GM13977 (cell line): Measurements from ENCODE around the gene HOXA13.

ENCODE experiments used
- DNase-seq: peaks from one replicate; pipeline ENCODE4 v3.0.0; 2012; ENCODE audit warnings: low spot score
- in situ Hi-C: fragments of 300-500 bp; cut with MboI; formaldehyde crosslinking; loops from one replicate; pipeline ENCODE4 v1.12.0; 2022; ENCODE audit warnings: low sequenced_read_pairs, low pct_unique_long_range_greater_than_20kb, mixed read lengths, inconsistent platforms; ENCODE audit not compliant: unreplicated experiment
- TF ChIP-seq, protein P1 (sequence below): IDR thresholded peaks from 2 replicates; pipeline ENCODE4 v1.5.1; 2012; ENCODE audit warnings: mild to moderate bottlenecking, control low read depth; ENCODE audit not compliant: insufficient read depth; ENCODE audit errors: extremely low read depth, missing control alignments

Gene HOXA13

DNA sequence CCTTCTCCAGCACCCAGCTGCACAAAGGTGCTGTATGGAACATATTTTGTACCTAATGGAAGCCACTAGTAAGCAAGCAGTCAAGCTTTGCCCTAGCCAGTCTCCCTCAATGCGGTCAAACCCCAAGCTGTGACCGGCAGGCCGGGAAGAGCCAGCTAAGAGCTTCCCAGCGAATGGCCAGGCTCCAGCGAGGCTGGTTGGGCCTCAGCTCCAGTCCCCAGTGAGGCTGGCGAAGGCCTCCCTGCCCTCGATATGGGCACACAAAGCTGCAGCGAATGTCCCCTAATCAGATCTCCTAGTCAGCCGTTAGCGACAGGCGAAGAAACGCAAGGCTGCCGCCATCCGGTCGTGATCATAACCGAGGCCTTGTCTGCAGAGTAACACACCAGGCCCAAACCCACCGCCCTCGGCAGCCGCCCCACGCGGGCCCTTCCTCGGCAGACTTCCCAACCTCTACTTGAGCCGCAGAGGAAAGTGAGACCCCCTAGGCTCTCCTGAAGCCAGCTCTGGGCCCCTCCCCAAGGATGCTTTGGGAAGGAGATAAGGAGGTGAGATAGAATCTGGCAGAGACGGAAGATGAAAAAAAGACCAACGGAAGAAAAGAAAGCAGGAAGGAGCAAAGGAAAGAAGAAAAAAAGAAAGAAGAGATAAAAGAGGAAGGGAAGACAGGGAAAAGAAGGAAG, 31.5 kb downstream of the HOXA13 start:
- in situ Hi-C loops, result loop anchor here (10.0 to 25.0 kb wide), 2 partner anchors 806 to 1314 kb away; no protein-coding TSS in a partner anchor
- TF ChIP-seq, protein P1, sequence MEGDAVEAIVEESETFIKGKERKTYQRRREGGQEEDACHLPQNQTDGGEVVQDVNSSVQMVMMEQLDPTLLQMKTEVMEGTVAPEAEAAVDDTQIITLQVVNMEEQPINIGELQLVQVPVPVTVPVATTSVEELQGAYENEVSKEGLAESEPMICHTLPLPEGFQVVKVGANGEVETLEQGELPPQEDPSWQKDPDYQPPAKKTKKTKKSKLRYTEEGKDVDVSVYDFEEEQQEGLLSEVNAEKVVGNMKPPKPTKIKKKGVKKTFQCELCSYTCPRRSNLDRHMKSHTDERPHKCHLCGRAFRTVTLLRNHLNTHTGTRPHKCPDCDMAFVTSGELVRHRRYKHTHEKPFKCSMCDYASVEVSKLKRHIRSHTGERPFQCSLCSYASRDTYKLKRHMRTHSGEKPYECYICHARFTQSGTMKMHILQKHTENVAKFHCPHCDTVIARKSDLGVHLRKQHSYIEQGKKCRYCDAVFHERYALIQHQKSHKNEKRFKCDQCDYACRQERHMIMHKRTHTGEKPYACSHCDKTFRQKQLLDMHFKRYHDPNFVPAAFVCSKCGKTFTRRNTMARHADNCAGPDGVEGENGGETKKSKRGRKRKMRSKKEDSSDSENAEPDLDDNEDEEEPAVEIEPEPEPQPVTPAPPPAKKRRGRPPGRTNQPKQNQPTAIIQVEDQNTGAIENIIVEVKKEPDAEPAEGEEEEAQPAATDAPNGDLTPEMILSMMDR, result no peak
- no peak for DNase-seq

DNA sequence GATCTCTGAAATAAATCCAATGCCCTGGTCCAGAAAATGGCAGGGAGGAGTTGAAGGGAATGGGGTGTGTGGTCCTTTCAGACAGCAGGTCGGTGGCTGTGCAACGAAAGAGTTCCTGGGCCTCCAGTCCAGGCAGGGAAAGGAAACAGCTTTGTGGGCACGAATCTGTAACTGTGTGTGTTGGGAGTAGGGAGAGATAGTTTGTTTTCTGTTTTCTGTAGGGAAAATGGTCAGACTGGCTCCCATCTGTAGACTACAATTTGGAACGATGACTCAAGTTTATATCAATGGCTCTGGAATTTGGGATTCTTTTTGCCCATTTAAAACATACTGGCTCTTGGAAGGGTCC, 32.0 kb downstream of the HOXA13 start:
- DNase-seq, result no peak
- in situ Hi-C loops, result loop anchor here (10.0 to 25.0 kb wide), 2 partner anchors 806 to 1313 kb away; no protein-coding TSS in a partner anchor

DNA sequence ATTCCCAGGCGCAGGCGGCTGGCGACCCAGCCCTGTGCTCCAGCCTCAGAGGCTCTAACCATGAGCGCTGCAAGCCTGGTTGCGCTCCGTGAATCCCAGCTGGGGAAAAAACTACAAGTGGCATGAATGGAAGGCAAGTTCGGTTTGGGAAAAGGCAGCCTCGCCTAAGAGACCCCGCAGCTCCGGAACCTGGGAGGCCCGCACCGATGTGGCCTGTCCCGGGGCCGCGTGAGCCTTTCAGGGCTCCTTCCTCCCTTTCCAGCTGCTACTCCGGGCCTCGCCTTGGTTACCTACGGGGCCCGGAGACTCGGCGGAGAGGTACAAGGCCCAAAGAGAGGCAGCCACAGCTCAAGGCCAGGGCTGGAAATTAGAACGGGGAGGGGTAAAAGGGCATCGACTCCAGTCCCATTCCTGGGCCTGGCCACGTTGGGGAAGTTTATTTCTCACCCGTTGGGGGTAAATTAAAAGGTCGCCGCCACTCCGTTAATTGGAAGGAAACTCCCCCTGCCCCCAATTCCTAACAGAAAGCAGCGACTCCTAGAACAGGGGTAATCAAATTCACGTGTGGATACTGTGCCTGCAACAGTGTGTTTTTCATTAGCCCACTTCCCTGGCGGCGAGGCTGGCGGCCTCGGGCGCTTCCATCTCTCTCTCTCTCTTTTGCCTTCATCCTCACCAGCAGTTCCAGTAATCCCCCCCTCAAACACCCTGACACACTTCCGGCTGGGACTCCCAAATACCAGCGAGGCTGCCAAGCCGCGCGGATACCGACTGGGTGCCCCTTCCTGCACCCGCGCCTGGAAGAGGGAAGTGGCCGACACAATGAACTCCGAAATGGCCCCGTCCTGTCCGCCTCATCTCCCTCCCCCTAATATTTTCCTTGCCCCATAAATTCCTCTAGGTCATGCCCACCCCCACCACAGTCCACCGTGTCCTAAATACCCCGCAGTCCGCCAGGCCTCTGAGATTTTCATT, 33.1 kb downstream of the HOXA13 start:
- in situ Hi-C loops, result loop anchor here (10.0 to 25.0 kb wide), 2 partner anchors 805 to 1312 kb away; no protein-coding TSS in a partner anchor
- no peak for DNase-seq
- TF ChIP-seq, protein P1, result no peak

More for the DNA sequence above, 32.0 kb downstream of the HOXA13 start:
- TF ChIP-seq, protein P1, result no peak

DNA sequence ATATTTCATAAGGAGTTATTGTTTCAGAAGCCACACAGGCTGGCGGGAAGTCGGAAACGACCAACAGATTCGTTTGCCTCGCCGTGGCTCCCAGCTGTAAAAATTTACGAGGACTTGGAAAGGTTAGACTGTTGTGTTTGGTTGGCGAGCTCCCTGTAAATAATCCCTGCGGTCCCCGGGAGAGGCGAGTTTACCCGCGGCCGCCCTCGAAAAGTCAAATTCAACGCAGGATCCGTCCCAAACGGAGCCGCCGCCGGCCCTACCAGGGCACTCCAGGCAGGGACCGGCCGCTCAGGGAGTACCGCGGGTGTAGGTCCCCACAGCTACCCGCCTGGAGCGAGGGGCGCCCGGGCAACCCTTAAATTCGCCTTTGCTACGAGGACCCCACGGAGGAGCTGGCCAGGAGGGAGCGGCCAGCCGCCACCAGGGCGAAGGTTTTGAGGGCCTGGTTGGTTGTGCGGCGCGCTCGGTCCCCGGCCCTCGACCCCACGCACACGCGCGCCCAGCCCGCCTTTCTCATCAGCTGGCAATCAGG, 33.8 kb downstream of the HOXA13 start:
- in situ Hi-C loops, result loop anchor here (10.0 to 25.0 kb wide), 2 partner anchors 804 to 1311 kb away; no protein-coding TSS in a partner anchor
- no peak for DNase-seq
- TF ChIP-seq, protein P1, result no peak

DNA sequence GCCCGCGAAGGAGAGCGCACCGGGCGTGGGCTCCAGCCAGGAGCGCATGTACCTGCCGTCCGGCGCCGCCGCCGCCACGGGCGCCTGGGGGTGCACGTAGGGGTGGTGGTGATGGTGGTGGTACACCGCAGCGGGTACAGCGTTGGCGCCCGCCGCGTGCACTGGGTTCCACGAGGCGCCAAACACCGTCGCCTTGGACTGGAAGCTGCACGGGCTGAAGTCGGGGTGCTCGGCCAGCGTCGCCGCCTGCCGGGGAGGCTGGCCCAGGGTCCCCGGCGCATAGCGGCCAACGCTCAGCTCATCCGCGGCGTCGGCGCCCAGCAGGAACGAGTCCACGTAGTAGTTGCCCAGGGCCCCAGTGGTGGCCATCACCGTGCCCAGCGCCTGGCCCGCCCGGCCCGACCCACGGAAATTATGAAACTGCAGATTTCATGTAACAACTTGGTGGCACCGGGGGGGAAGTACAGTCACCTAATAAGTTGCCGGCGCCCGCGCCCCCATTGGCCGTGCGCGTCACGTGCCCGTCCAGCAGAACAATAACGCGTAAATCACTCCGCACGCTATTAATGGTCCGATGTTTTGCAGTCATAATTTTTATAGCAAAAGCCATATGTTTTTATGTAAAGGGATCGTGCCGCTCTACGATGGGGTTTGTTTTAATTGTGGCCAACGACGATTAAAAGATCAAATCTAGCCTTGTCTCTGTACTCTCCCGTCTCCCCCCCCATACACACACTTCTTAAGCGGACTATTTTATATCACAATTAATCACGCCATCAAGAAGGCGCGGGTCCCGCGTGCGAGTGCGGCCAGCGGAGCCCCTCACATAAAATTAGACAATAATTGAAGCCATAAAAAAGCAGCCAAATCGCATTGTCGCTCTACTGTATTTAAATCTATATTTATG, 34.5 kb downstream of the HOXA13 start, which contains the start of gene HOXA9:
TSS of gene HOXA9 (minus strand) at position 449 of the 907 bp plus-strand sequence. CDS start at position 369, 80 bp downstream.
- DNase-seq, result no peak
- TF ChIP-seq, protein P1, result no peak
- in situ Hi-C loops, result loop anchor here (10.0 to 25.0 kb wide), 2 partner anchors 803 to 1311 kb away; no protein-coding TSS in a partner anchor
